ENCODE data around the gene UBE4A. TPM values are rescaled to one million over a fixed set of nuclear protein-coding genes. Genes with fewer than 3 reads are reported as not detected.

The UBE4A gene
- total and polyA plus RNA-seq, 10 of the 15 experiments (the other 5 are each of a cell fraction or from before 2014, with no cell fraction given): 6.2 to 39.6 (median 30.3) TPM

DNA sequence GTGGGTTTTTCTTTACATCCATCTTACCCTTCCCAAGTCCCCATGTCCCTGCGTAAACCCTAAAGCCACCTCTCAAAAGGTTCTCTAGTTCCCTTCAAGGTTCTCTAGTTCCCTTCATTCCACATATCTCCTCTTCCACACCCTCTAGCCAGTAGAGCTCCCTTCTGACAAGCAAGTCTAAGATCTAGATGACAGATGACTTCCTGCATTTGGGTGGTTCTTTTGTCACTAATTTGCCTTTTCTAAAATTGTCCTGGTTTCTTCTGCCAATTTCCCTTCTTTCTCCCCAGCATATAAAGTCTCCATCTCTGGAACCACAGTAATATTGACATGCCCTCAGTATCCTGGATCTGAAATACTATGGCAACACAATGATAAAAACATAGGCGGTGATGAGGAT lies 47.1 kb upstream of the UBE4A start:
- ChIA-PET POLR2A (no interaction called here), RAD21 (ENCODE audit: unreplicated experiment) (interaction anchor here (3.6 kb wide), 1 partner anchor 114 kb away, joined by 17 read pairs; no protein-coding TSS in a partner anchor), SMC1A (ENCODE audit: uncharacterized antibody, unreplicated experiment) (interaction anchor here (1.1 to 1.6 kb wide), 9 partner anchors 9 to 141 kb away, joined by 3 to 7 read pairs (median 3); no protein-coding TSS in a partner anchor), CTCF (interaction anchor here (0.6 to 2.0 kb wide), 9 partner anchors 11 to 140 kb away, joined by 3 to 12 read pairs (median 4); no protein-coding TSS in a partner anchor)
- intact Hi-C loops (cut with micrococcal nuclease; ENCODE audit: unreplicated experiment) (no loop called here), in situ Hi-C loops (cut with MboI) (no loop called here)
- Histone ChIP-seq H3K4me2 (ENCODE audit: control insufficient read depth, insufficient read depth) (no peak overlapping the region), H3K27ac (ENCODE audit: control insufficient read depth, insufficient read depth) (no peak overlapping the region), H2AFZ (ENCODE audit: control insufficient read depth, low read depth, low read length) (no peak overlapping the region), H3K79me2 (ENCODE audit: control insufficient read depth, insufficient read depth, low read length) (no peaks in the 10 kb centered on the region), H3K9ac (ENCODE audit: control insufficient read depth, insufficient read depth, low read length) (no peak overlapping the region), H3K9me3 (replicated peaks; ENCODE audit: control insufficient read depth, insufficient read depth, low read length) (no peaks in the 10 kb centered on the region; the same call in 2 of the 3 replicates), H3K27me3 (replicated peaks in 1 of 2; ENCODE audit: control insufficient read depth in 2 of 2, insufficient read depth in 2 of 2, low read length in 1 of 2) (no peaks in the 10 kb centered on the region), H3K4me1 (ENCODE audit: control insufficient read depth, insufficient read depth, low read length) (peaks cover 13% of the 10 kb centered on the region), H4K20me1 (ENCODE audit: control insufficient read depth, insufficient read depth) (no peaks in the 10 kb centered on the region), H3K36me3 (ENCODE audit: control insufficient read depth in 2 of 2, insufficient read depth in 2 of 2, low read length in 1 of 2) (no peaks in the 10 kb centered on the region), H3K4me3 (no peak overlapping the region)
- no TSS peak for BruUV-seq (replicated peaks)
- no peak for FAIRE-seq
- TF ChIP-seq EGR1 (IDR thresholded peaks at IDR 0.05; ENCODE audit: borderline replicate concordance in 1 of 2, low read depth in 2 of 2, low read length in 2 of 2) (no peak), GABPA (IDR thresholded peaks at IDR 0.05; ENCODE audit: low read depth) (no peak), MYC (IDR thresholded peaks at IDR 0.05; ENCODE audit: insufficient read depth, insufficient read length, insufficient replicate concordance, low read length, severe bottlenecking) (no peak), NFYB (IDR thresholded peaks at IDR 0.05; ENCODE audit: insufficient read depth, low read depth, low read length) (no peak), ATF7 (IDR thresholded peaks at IDR 0.05; ENCODE audit: low read depth) (no peak), BRCA1 (IDR thresholded peaks at IDR 0.05; ENCODE audit: low read depth, low read length) (no peak), SMARCA5 (IDR thresholded peaks at IDR 0.05) (no peak), BHLHE40 (IDR thresholded peaks at IDR 0.05; ENCODE audit: borderline replicate concordance in 1 of 2, low read depth in 2 of 2, low read length in 1 of 2) (no peak), ZZZ3 (IDR thresholded peaks at IDR 0.05; ENCODE audit: control insufficient read depth, insufficient read length, low read depth) (no peak), ESRRA (IDR thresholded peaks at IDR 0.05; ENCODE audit: low read length) (no peak), PAX5 (IDR thresholded peaks at IDR 0.05; ENCODE audit: borderline replicate concordance, low read depth, low read length) (no peak), GATAD2B (conservative IDR thresholded peaks at IDR 0.05; ENCODE audit: low read depth) (no peak), PAX8 (IDR thresholded peaks at IDR 0.05) (no peak)
- TF ChIP-seq, protein P1, sequence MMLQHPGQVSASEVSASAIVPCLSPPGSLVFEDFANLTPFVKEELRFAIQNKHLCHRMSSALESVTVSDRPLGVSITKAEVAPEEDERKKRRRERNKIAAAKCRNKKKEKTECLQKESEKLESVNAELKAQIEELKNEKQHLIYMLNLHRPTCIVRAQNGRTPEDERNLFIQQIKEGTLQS (IDR thresholded peaks at IDR 0.05; ENCODE audit: borderline replicate concordance, extremely low read depth, low read depth, low read length): no peak
- TF ChIP-seq, protein P2, sequence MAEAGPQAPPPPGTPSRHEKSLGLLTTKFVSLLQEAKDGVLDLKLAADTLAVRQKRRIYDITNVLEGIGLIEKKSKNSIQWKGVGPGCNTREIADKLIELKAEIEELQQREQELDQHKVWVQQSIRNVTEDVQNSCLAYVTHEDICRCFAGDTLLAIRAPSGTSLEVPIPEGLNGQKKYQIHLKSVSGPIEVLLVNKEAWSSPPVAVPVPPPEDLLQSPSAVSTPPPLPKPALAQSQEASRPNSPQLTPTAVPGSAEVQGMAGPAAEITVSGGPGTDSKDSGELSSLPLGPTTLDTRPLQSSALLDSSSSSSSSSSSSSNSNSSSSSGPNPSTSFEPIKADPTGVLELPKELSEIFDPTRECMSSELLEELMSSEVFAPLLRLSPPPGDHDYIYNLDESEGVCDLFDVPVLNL (IDR thresholded peaks at IDR 0.05; ENCODE audit: low read depth, low read length): no peak
- TF ChIP-seq, protein P3, sequence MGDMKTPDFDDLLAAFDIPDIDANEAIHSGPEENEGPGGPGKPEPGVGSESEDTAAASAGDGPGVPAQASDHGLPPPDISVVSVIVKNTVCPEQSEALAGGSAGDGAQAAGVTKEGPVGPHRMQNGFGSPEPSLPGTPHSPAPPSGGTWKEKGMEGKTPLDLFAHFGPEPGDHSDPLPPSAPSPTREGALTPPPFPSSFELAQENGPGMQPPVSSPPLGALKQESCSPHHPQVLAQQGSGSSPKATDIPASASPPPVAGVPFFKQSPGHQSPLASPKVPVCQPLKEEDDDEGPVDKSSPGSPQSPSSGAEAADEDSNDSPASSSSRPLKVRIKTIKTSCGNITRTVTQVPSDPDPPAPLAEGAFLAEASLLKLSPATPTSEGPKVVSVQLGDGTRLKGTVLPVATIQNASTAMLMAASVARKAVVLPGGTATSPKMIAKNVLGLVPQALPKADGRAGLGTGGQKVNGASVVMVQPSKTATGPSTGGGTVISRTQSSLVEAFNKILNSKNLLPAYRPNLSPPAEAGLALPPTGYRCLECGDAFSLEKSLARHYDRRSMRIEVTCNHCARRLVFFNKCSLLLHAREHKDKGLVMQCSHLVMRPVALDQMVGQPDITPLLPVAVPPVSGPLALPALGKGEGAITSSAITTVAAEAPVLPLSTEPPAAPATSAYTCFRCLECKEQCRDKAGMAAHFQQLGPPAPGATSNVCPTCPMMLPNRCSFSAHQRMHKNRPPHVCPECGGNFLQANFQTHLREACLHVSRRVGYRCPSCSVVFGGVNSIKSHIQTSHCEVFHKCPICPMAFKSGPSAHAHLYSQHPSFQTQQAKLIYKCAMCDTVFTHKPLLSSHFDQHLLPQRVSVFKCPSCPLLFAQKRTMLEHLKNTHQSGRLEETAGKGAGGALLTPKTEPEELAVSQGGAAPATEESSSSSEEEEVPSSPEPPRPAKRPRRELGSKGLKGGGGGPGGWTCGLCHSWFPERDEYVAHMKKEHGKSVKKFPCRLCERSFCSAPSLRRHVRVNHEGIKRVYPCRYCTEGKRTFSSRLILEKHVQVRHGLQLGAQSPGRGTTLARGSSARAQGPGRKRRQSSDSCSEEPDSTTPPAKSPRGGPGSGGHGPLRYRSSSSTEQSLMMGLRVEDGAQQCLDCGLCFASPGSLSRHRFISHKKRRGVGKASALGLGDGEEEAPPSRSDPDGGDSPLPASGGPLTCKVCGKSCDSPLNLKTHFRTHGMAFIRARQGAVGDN (IDR thresholded peaks at IDR 0.05): no peak
- DNase-seq (ENCODE audit: low read depth, low spot score): no peak
- 49% methylated on average over 2 of the region's 2 CpGs for WGBS (ENCODE audit: insufficient coverage, insufficient replicate concordance, low lambda C conversion rate, missing lambda C conversion rate)
- ATAC-seq: no peak
